Astrocyte (in vitro differentiated cells and primary cell): ENCODE results near the gene KRTAP5-8.

Experiments used
- CTCF ChIP-seq: IDR thresholded peaks from 2 replicates; pipeline ENCODE4 v1.5.1; 2011; ENCODE audit warnings: low read depth, mild to moderate bottlenecking, inconsistent platforms, low read length, moderate library complexity; ENCODE audit not compliant: insufficient read depth
- EZH2 ChIP-seq: IDR thresholded peaks from 2 replicates; pipeline ENCODE4 v1.6.1; 2012; ENCODE audit warnings: mild to moderate bottlenecking, low read length, inconsistent platforms; ENCODE audit not compliant: insufficient read depth

- TF ChIP-seq EZH2 = no peak
- TF ChIP-seq CTCF = no peak
Measured at GRCh38 chr11:71566081-71566620, 28.3 kb downstream of the KRTAP5-8 start.
